ENCODE results near the gene RNF32.
A peak's percentile ranks its signal among the peaks of the same experiment; 100 is the strongest.

DNA sequence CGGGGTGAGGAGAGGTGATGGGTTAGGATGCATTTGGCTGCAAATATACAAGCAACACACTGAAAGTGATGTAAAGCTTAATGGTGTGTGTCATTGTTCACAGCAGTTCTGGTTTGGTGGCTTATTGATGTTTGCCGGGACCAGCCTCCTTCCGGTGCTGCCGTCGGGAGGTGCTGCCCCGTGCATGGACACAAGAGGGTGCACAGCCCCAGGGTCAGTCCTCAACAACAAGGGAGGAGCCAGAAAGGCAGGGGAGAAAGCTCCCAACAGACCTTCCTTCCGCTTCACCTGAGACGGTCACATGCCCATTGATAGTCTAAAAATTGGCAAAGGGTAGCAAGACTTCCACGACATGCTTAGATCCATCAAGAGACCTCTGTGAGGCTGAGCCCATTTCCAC is 9.5 kb downstream of the RNF32 start:
- TF ChIP-seq, protein P1, sequence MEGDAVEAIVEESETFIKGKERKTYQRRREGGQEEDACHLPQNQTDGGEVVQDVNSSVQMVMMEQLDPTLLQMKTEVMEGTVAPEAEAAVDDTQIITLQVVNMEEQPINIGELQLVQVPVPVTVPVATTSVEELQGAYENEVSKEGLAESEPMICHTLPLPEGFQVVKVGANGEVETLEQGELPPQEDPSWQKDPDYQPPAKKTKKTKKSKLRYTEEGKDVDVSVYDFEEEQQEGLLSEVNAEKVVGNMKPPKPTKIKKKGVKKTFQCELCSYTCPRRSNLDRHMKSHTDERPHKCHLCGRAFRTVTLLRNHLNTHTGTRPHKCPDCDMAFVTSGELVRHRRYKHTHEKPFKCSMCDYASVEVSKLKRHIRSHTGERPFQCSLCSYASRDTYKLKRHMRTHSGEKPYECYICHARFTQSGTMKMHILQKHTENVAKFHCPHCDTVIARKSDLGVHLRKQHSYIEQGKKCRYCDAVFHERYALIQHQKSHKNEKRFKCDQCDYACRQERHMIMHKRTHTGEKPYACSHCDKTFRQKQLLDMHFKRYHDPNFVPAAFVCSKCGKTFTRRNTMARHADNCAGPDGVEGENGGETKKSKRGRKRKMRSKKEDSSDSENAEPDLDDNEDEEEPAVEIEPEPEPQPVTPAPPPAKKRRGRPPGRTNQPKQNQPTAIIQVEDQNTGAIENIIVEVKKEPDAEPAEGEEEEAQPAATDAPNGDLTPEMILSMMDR (IDR thresholded peaks at IDR 0.05): peak in 1 of 4 experiments; percentile 4
- TF ChIP-seq EP300 (IDR thresholded peaks at IDR 0.05) (no peak), POLR2AphosphoS5 (IDR thresholded peaks at IDR 0.05) (no peak), POLR2A (IDR thresholded peaks at IDR 0.05) (no peak)
